Nephron (organoid): ENCODE measurements around the gene CHRM3.

Experiments
- H3K27ac Mint-ChIP-seq, 3 experiments: 2 replicates each; pipeline ENCODE4 v1.8.0; 2020; ENCODE audit warnings: mixed read lengths in 3 of 3, mild to moderate bottlenecking in 2 of 3, moderate library complexity in 1 of 3
- H3K27me3 Mint-ChIP-seq: 2 replicates; pipeline ENCODE4 v1.8.0; 2021; ENCODE audit warnings: low read depth, mild to moderate bottlenecking, moderate library complexity, mixed read lengths
- H3K36me3 Mint-ChIP-seq: 2 replicates; pipeline ENCODE4 v1.8.0; 2020; ENCODE audit warnings: low read depth, mixed read lengths
- H3K4me1 Mint-ChIP-seq: 2 replicates; pipeline ENCODE4 v1.8.0; 2020; ENCODE audit warnings: mixed read lengths
- H3K4me3 Mint-ChIP-seq, 3 experiments: 2 replicates each; pipeline ENCODE4 v1.8.0; 2020; ENCODE audit warnings: mild to moderate bottlenecking in 3 of 3, mixed read lengths in 3 of 3, moderate library complexity in 2 of 3
- H3K9me3 Mint-ChIP-seq: 2 replicates; pipeline ENCODE4 v1.8.0; 2020; ENCODE audit warnings: mixed read lengths
- TF ChIP-seq, protein P1 (sequence below), 3 experiments: fragments of 200-600 bp; sonication (generic); IDR thresholded peaks; one replicate each; pipeline ENCODE4 v1.5.0; 2021; ENCODE audit warnings: antibody characterized with exemption in 3 of 3; ENCODE audit not compliant: unreplicated experiment in 3 of 3

Gene CHRM3

DNA sequence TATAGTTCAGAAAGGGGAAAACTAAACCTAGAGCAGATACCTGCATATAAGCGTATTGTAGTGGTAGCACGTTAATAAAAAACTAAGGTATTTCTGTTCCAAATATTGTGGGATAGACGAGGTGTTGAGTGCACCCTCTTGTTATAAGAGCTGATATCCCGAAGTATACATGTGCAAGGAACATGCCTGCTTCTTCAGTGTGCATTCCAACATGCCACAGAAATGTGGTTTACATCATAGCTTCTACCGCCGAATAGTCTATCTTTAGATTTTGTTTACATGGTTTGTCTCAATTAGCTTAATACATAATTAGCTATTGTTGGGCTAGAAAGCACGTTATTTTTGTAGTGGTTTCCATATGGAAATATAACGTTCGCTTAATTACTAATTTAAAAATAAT, 2.2 kb downstream of the CHRM3 start:
- no peak overlapping the region for H3K27ac Mint-ChIP-seq
- no peaks in the 10 kb centered on the region for H3K36me3 Mint-ChIP-seq
- no peaks in the 10 kb centered on the region for H3K9me3 Mint-ChIP-seq
- peaks cover 94% of the 10 kb centered on the region for H3K27me3 Mint-ChIP-seq
- peak overlapping the region; percentile 90 to 92 (median 90) for H3K4me3 Mint-ChIP-seq
- TF ChIP-seq, protein P1, sequence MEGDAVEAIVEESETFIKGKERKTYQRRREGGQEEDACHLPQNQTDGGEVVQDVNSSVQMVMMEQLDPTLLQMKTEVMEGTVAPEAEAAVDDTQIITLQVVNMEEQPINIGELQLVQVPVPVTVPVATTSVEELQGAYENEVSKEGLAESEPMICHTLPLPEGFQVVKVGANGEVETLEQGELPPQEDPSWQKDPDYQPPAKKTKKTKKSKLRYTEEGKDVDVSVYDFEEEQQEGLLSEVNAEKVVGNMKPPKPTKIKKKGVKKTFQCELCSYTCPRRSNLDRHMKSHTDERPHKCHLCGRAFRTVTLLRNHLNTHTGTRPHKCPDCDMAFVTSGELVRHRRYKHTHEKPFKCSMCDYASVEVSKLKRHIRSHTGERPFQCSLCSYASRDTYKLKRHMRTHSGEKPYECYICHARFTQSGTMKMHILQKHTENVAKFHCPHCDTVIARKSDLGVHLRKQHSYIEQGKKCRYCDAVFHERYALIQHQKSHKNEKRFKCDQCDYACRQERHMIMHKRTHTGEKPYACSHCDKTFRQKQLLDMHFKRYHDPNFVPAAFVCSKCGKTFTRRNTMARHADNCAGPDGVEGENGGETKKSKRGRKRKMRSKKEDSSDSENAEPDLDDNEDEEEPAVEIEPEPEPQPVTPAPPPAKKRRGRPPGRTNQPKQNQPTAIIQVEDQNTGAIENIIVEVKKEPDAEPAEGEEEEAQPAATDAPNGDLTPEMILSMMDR (IDR thresholded peaks at IDR 0.05; ENCODE audit: unreplicated experiment in 3 of 3) = no peak
- H3K4me1 Mint-ChIP-seq = peaks cover 26% of the 10 kb centered on the region

- TF ChIP-seq, protein P1 (IDR thresholded peaks at IDR 0.05; ENCODE audit: unreplicated experiment in 3 of 3) = no peak
- no peak overlapping the region for H3K4me3 Mint-ChIP-seq
- H3K9me3 Mint-ChIP-seq = no peaks in the 10 kb centered on the region
- H3K4me1 Mint-ChIP-seq = peaks cover 26% of the 10 kb centered on the region
- H3K27ac Mint-ChIP-seq = no peak overlapping the region
- H3K36me3 Mint-ChIP-seq = no peaks in the 10 kb centered on the region
- H3K27me3 Mint-ChIP-seq = peaks cover 93% of the 10 kb centered on the region
Observed at GRCh38 chr1:239389703-239390102, 3.3 kb downstream of the CHRM3 start.

GRCh38 chr1:239392271-239392670, 5.9 kb downstream of the CHRM3 start:
- H3K9me3 Mint-ChIP-seq = no peaks in the 10 kb centered on the region
- no peaks in the 10 kb centered on the region for H3K36me3 Mint-ChIP-seq
- H3K27ac Mint-ChIP-seq = no peak overlapping the region
- TF ChIP-seq, protein P1 (IDR thresholded peaks at IDR 0.05; ENCODE audit: unreplicated experiment in 3 of 3) = no peak
- H3K4me3 Mint-ChIP-seq = no peak overlapping the region
- H3K27me3 Mint-ChIP-seq = peaks cover 88% of the 10 kb centered on the region
- H3K4me1 Mint-ChIP-seq = peaks cover 12% of the 10 kb centered on the region

GRCh38 chr1:239394107-239394506, 7.7 kb downstream of the CHRM3 start:
- Mint-ChIP-seq H3K9me3 (no peaks in the 10 kb centered on the region), H3K4me1 (no peaks in the 10 kb centered on the region), H3K36me3 (no peaks in the 10 kb centered on the region), H3K4me3 (no peak overlapping the region), H3K27ac (no peak overlapping the region), H3K27me3 (peaks cover 70% of the 10 kb centered on the region)
- TF ChIP-seq, protein P1 (IDR thresholded peaks at IDR 0.05; ENCODE audit: unreplicated experiment in 3 of 3) = no peak

GRCh38 chr1:239413916-239414315, 27.5 kb downstream of the CHRM3 start:
- Mint-ChIP-seq H3K27me3 (no peaks in the 10 kb centered on the region), H3K4me3 (no peak overlapping the region), H3K9me3 (no peaks in the 10 kb centered on the region), H3K4me1 (peaks cover 6% of the 10 kb centered on the region), H3K36me3 (no peaks in the 10 kb centered on the region), H3K27ac (no peak overlapping the region)
- TF ChIP-seq, protein P1 (IDR thresholded peaks at IDR 0.05; ENCODE audit: unreplicated experiment in 3 of 3) = no peak

GRCh38 chr1:239417221-239417620, 30.9 kb downstream of the CHRM3 start:
- H3K27me3 Mint-ChIP-seq = no peaks in the 10 kb centered on the region
- no peaks in the 10 kb centered on the region for H3K36me3 Mint-ChIP-seq
- H3K4me3 Mint-ChIP-seq = no peak overlapping the region

More at GRCh38 chr1:239417221-239417620, 30.9 kb downstream of the CHRM3 start:
- Mint-ChIP-seq H3K27ac (no peak overlapping the region), H3K9me3 (no peaks in the 10 kb centered on the region), H3K4me1 (peaks cover 6% of the 10 kb centered on the region)
- TF ChIP-seq, protein P1 (IDR thresholded peaks at IDR 0.05; ENCODE audit: unreplicated experiment in 3 of 3) = no peak
